ENCODE data around the gene MAGI2.

GRCh38 chr7:78472519-78472918, 980.9 kb downstream of the MAGI2 start:
- no peak for TF ChIP-seq JUND (IDR thresholded peaks at IDR 0.05)
- TF ChIP-seq POLR2A (IDR thresholded peaks at IDR 0.05; ENCODE audit: borderline replicate concordance, extremely low read depth, insufficient read depth, insufficient read length): no peak
- TF ChIP-seq TCF7L2 (IDR thresholded peaks at IDR 0.05; ENCODE audit: borderline replicate concordance, extremely low read depth, insufficient read depth, insufficient read length): no peak
- TF ChIP-seq RAD21 (IDR thresholded peaks at IDR 0.05; ENCODE audit: low read depth): no peak
- TF ChIP-seq CTCF (IDR thresholded peaks at IDR 0.05 in 2 of 3, conservative IDR thresholded peaks at IDR 0.05 in 1 of 3; ENCODE audit: borderline replicate concordance in 1 of 3, insufficient read depth in 1 of 3, low read depth in 2 of 3, low read length in 2 of 3): no peak
- TF ChIP-seq POLR2AphosphoS5 (IDR thresholded peaks at IDR 0.05; ENCODE audit: low read depth, low read length): no peak
- TF ChIP-seq YY1 (IDR thresholded peaks at IDR 0.05; ENCODE audit: extremely low read depth, insufficient replicate concordance, low read depth, low read length): no peak
- no peak for TF ChIP-seq MAX (IDR thresholded peaks at IDR 0.05)
- TF ChIP-seq CBX3 (IDR thresholded peaks at IDR 0.05; ENCODE audit: low read depth): no peak
- TF ChIP-seq SP1 (IDR thresholded peaks at IDR 0.05; ENCODE audit: low read depth): no peak
